HG03558 (cell line): Measurements from ENCODE around the gene SLC25A13.
"Not testable (repeated sequence)": the region's sequence is repeated elsewhere in the genome, so short reads cannot be mapped to it uniquely, and the experiment has no call there.

Source experiments
- ATAC-seq: cut with Tn5 transposase; IDR thresholded peaks from one replicate; pipeline ENCODE4 v1.9.1; 2021; ENCODE audit warnings: moderate number of reproducible peaks; ENCODE audit not compliant: unreplicated experiment; ENCODE audit errors: extremely low read depth

SLC25A13 gene

GRCh38 chr7:96327429-96327828 is 5.5 kb upstream of the SLC25A13 start:
- ATAC-seq, result no peak

GRCh38 chr7:96326752-96327151 is 4.9 kb upstream of the SLC25A13 start:
- ATAC-seq, result not testable (repeated sequence)

GRCh38 chr7:96322847-96323461 is 1.1 kb upstream of the SLC25A13 start:
- no peak for ATAC-seq

- no peak for ATAC-seq
These were observed 436 bp upstream of the SLC25A13 start for GRCh38 chr7:96322373-96322695.

- ATAC-seq, result peak; percentile 19
These were observed 754 bp downstream of the SLC25A13 start for GRCh38 chr7:96321031-96321657.

GRCh38 chr7:96320442-96320841 is 1.5 kb downstream of the SLC25A13 start:
- peak; percentile 53 for ATAC-seq

- ATAC-seq, result no peak
These were observed 2.5 kb downstream of the SLC25A13 start for GRCh38 chr7:96319439-96319838.

- no peak for ATAC-seq
These were observed 4.9 kb downstream of the SLC25A13 start for GRCh38 chr7:96316949-96317348.

GRCh38 chr7:96315125-96315512 is 6.8 kb downstream of the SLC25A13 start:
- ATAC-seq, result no peak

- no peak for ATAC-seq
These were observed 7.3 kb downstream of the SLC25A13 start for GRCh38 chr7:96314402-96315124.

- ATAC-seq, result no peak
These were observed 8.0 kb downstream of the SLC25A13 start for GRCh38 chr7:96313940-96314339.

- no peak for ATAC-seq
These were observed 9.4 kb downstream of the SLC25A13 start for GRCh38 chr7:96312502-96312901.

GRCh38 chr7:96311967-96312366 is 9.9 kb downstream of the SLC25A13 start:
- ATAC-seq, result no peak

GRCh38 chr7:96310110-96310509 is 11.8 kb downstream of the SLC25A13 start:
- ATAC-seq, result no peak

GRCh38 chr7:96308950-96309263 is 13.0 kb downstream of the SLC25A13 start:
- ATAC-seq, result no peak

- ATAC-seq, result no peak
These were observed 13.5 kb downstream of the SLC25A13 start for GRCh38 chr7:96308253-96308949.

GRCh38 chr7:96306385-96307125 is 15.3 kb downstream of the SLC25A13 start:
- no peak for ATAC-seq

- ATAC-seq, result no peak
These were observed 16.0 kb downstream of the SLC25A13 start for GRCh38 chr7:96305915-96306314.

GRCh38 chr7:96304573-96304972 is 17.3 kb downstream of the SLC25A13 start:
- ATAC-seq, result no peak

GRCh38 chr7:96303686-96304443 is 18.0 kb downstream of the SLC25A13 start:
- ATAC-seq, result no peak
